ENCODE results near the gene MUC5AC.

DNA sequence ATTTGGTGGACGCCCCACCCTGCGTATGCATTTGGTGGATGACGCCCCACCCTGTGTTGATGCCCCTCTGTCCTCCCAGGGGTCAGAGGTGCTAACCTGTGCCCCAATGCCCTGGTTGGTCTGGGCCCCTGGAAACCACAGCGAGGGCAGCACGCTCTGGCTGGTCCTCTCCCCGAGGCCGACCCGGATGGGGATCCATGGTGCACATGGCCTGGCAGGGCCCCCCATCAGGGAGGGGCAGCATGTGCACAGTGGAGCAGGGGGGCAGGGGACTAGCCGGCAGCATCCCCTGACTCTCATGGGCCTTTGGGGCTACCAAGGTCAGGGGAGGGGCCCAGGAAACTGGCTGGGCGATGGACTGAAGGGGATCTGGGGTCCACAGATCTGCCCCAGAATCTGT lies 7.6 kb upstream of the MUC5AC start:
- TF ChIP-seq, protein P1, sequence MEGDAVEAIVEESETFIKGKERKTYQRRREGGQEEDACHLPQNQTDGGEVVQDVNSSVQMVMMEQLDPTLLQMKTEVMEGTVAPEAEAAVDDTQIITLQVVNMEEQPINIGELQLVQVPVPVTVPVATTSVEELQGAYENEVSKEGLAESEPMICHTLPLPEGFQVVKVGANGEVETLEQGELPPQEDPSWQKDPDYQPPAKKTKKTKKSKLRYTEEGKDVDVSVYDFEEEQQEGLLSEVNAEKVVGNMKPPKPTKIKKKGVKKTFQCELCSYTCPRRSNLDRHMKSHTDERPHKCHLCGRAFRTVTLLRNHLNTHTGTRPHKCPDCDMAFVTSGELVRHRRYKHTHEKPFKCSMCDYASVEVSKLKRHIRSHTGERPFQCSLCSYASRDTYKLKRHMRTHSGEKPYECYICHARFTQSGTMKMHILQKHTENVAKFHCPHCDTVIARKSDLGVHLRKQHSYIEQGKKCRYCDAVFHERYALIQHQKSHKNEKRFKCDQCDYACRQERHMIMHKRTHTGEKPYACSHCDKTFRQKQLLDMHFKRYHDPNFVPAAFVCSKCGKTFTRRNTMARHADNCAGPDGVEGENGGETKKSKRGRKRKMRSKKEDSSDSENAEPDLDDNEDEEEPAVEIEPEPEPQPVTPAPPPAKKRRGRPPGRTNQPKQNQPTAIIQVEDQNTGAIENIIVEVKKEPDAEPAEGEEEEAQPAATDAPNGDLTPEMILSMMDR (IDR thresholded peaks at IDR 0.05): no peak
- TF ChIP-seq POLR2A (IDR thresholded peaks at IDR 0.05): no peak
